ENCODE measurements around the gene XPNPEP2.

Gene XPNPEP2

GRCh38 chrX:129791961-129792570 is 53.3 kb downstream of the XPNPEP2 start:
- no peak for DNase-seq (ENCODE audit: extremely low read depth, low read depth)
- no peak for TF ChIP-seq CTCF (IDR thresholded peaks at IDR 0.05; ENCODE audit: low read depth, low read length)

GRCh38 chrX:129792586-129793291 is 54.0 kb downstream of the XPNPEP2 start:
- no peak for DNase-seq (ENCODE audit: extremely low read depth, low read depth)
- TF ChIP-seq CTCF (IDR thresholded peaks at IDR 0.05; ENCODE audit: low read depth, low read length): no peak

GRCh38 chrX:129793604-129794191 is 54.9 kb downstream of the XPNPEP2 start:
- TF ChIP-seq CTCF (IDR thresholded peaks at IDR 0.05; ENCODE audit: low read depth, low read length): no peak
- DNase-seq (ENCODE audit: extremely low read depth, low read depth): no peak

- no peak for DNase-seq (ENCODE audit: extremely low read depth, low read depth)
- no peak for TF ChIP-seq CTCF (IDR thresholded peaks at IDR 0.05; ENCODE audit: low read depth, low read length)
Measured at GRCh38 chrX:129795584-129795983, 56.8 kb downstream of the XPNPEP2 start.

GRCh38 chrX:129797251-129797906 is 58.6 kb downstream of the XPNPEP2 start:
- TF ChIP-seq CTCF (IDR thresholded peaks at IDR 0.05; ENCODE audit: low read depth, low read length): no peak
- no peak for DNase-seq (ENCODE audit: extremely low read depth, low read depth)

GRCh38 chrX:129798456-129798855 is 59.7 kb downstream of the XPNPEP2 start:
- no peak for TF ChIP-seq CTCF (IDR thresholded peaks at IDR 0.05; ENCODE audit: low read depth, low read length)
- DNase-seq (ENCODE audit: extremely low read depth, low read depth): no peak

GRCh38 chrX:129798888-129799287 is 60.1 kb downstream of the XPNPEP2 start:
- DNase-seq (ENCODE audit: extremely low read depth, low read depth): no peak
- TF ChIP-seq CTCF (IDR thresholded peaks at IDR 0.05; ENCODE audit: low read depth, low read length): no peak

All from AG09319 (cell line).